H9 (cell line): ENCODE measurements around the gene SH2B2. TPM values are rescaled to one million over a fixed set of nuclear protein-coding genes. Genes with fewer than 3 reads are reported as not detected.

Source experiments
- DNase-seq: peaks from one replicate; pipeline ENCODE4 v3.0.0-alpha.2; 2017
- H2AFZ ChIP-seq: one replicate; pipeline ENCODE4 v1.6.1; 2013; ENCODE audit warnings: mild to moderate bottlenecking, low read length, control low read depth, moderate library complexity
- H2AK5ac ChIP-seq: 2 replicates; pipeline ENCODE4 v1.6.1; 2013; ENCODE audit warnings: low read length, control low read depth, mixed read lengths; ENCODE audit not compliant: insufficient read length
- H2BK120ac ChIP-seq: one replicate; pipeline ENCODE4 v1.6.1; 2013; ENCODE audit warnings: low read depth, mild to moderate bottlenecking, low read length, control low read depth, inconsistent platforms; ENCODE audit not compliant: poor library complexity, severe bottlenecking
- H2BK12ac ChIP-seq: 2 replicates; pipeline ENCODE4 v1.6.1; 2013; ENCODE audit warnings: low read length, control low read depth, mixed read lengths, low read depth; ENCODE audit not compliant: insufficient read length
- H2BK15ac ChIP-seq: 2 replicates; pipeline ENCODE4 v1.6.1; 2013; ENCODE audit warnings: low read depth, low read length, control low read depth
- H2BK20ac ChIP-seq: one replicate; pipeline ENCODE4 v1.6.1; 2013; ENCODE audit warnings: low read depth, mild to moderate bottlenecking, low read length, control low read depth, inconsistent platforms; ENCODE audit not compliant: poor library complexity, severe bottlenecking
- H2BK5ac ChIP-seq: 2 replicates; pipeline ENCODE4 v1.6.1; 2013; ENCODE audit warnings: low read length, control low read depth, mixed read lengths; ENCODE audit not compliant: insufficient read length
- H3K14ac ChIP-seq: 2 replicates; pipeline ENCODE4 v1.6.1; 2013; ENCODE audit warnings: low read length, control low read depth; ENCODE audit not compliant: insufficient read depth
- H3K18ac ChIP-seq: 2 replicates; pipeline ENCODE4 v1.6.1; 2013; ENCODE audit warnings: low read depth, mild to moderate bottlenecking, mixed read lengths, low read length, control low read depth; ENCODE audit not compliant: insufficient read length
- H3K23ac ChIP-seq: 2 replicates; pipeline ENCODE4 v1.6.1; 2013; ENCODE audit warnings: low read length, control low read depth, mixed read lengths, low read depth; ENCODE audit not compliant: insufficient read length
- H3K23me2 ChIP-seq: 2 replicates; pipeline ENCODE4 v1.6.1; 2013; ENCODE audit warnings: low read depth, mild to moderate bottlenecking, mixed read lengths, low read length, control low read depth; ENCODE audit not compliant: insufficient read length, poor library complexity, severe bottlenecking
- H3K27ac ChIP-seq: 2 replicates; pipeline ENCODE4 v1.5.1; 2013; ENCODE audit warnings: low read length, control low read depth, mixed read lengths, low read depth; ENCODE audit not compliant: insufficient read length
- H3K27me3 ChIP-seq: 2 replicates; pipeline ENCODE4 v1.6.1; 2013; ENCODE audit warnings: low read length, control low read depth, inconsistent platforms; ENCODE audit not compliant: insufficient read depth
- H3K4ac ChIP-seq: 2 replicates; pipeline ENCODE4 v1.6.1; 2013; ENCODE audit warnings: low read depth, mild to moderate bottlenecking, control low read depth, inconsistent platforms, low read length, moderate library complexity
- H3K4me1 ChIP-seq: 2 replicates; pipeline ENCODE4 v1.6.1; 2013; ENCODE audit warnings: low read length, control low read depth, inconsistent platforms; ENCODE audit not compliant: insufficient read depth
- H3K4me2 ChIP-seq: 2 replicates; pipeline ENCODE4 v1.6.1; 2013; ENCODE audit warnings: low read length, control low read depth, mixed read lengths; ENCODE audit not compliant: insufficient read length, insufficient read depth
- H3K56ac ChIP-seq: 2 replicates; pipeline ENCODE4 v1.6.1; 2013; ENCODE audit warnings: low read depth, mild to moderate bottlenecking, mixed read lengths, low read length, control low read depth; ENCODE audit not compliant: insufficient read length
- H3K79me1 ChIP-seq: 2 replicates; pipeline ENCODE4 v1.6.1; 2013; ENCODE audit warnings: low read depth, mild to moderate bottlenecking, moderate library complexity, low read length, control low read depth, inconsistent platforms; ENCODE audit not compliant: insufficient read depth, poor library complexity, severe bottlenecking
- H3K79me2 ChIP-seq: 2 replicates; pipeline ENCODE4 v1.6.1; 2013; ENCODE audit warnings: low read length, control low read depth, inconsistent platforms; ENCODE audit not compliant: insufficient read depth
- H3K9ac ChIP-seq: 2 replicates; pipeline ENCODE4 v1.6.1; 2013; ENCODE audit warnings: low read length, control low read depth, mixed read lengths; ENCODE audit not compliant: insufficient read length; ENCODE audit errors: extremely low read depth
- H3K9me3 ChIP-seq: one replicate; pipeline ENCODE4 v1.6.1; 2013; ENCODE audit warnings: low read depth, low read length, inconsistent platforms; ENCODE audit not compliant: control insufficient read depth
- H3T11ph ChIP-seq: one replicate; pipeline ENCODE4 v1.6.1; 2013; ENCODE audit warnings: mild to moderate bottlenecking, low read length, control low read depth, inconsistent platforms
- H4K20me1 ChIP-seq: one replicate; pipeline ENCODE4 v1.6.1; 2013; ENCODE audit not compliant: control insufficient read depth, insufficient read length, insufficient read depth
- H4K5ac ChIP-seq: 2 replicates; pipeline ENCODE4 v1.6.1; 2013; ENCODE audit warnings: low read depth, mild to moderate bottlenecking, mixed read lengths, low read length, control low read depth; ENCODE audit not compliant: insufficient read length
- H4K8ac ChIP-seq: replicated peaks from 2 replicates; pipeline ENCODE4 v1.6.1; 2013; ENCODE audit warnings: low read length, control low read depth, mixed read lengths, low read depth; ENCODE audit not compliant: insufficient read length
- H4K91ac ChIP-seq: 2 replicates; pipeline ENCODE4 v1.6.1; 2013; ENCODE audit warnings: low read depth, mild to moderate bottlenecking, moderate library complexity, mixed read lengths, low read length, control low read depth; ENCODE audit not compliant: insufficient read length
- H3K27ac Mint-ChIP-seq, 3 experiments: 2 replicates in 2 of 3; 3 replicates in 1 of 3; pipeline ENCODE4 v1.8.0; 2020 to 2021; ENCODE audit warnings: mixed read lengths in 3 of 3, mild to moderate bottlenecking in 1 of 3, moderate library complexity in 1 of 3
- H3K27me3 Mint-ChIP-seq: 2 replicates; pipeline ENCODE4 v1.8.0; 2021; ENCODE audit warnings: low read depth, mild to moderate bottlenecking, moderate library complexity, mixed read lengths
- H3K36me3 Mint-ChIP-seq, 3 experiments: 2 replicates in 2 of 3; 3 replicates in 1 of 3; pipeline ENCODE4 v1.8.0; 2020 to 2021; ENCODE audit warnings: low read depth in 3 of 3, mixed read lengths in 3 of 3; ENCODE audit not compliant: insufficient read depth in 1 of 3
- H3K4me1 Mint-ChIP-seq, 2 experiments: 2 replicates each; pipeline ENCODE4 v1.8.0; 2020; ENCODE audit warnings: mixed read lengths in 2 of 2
- H3K4me3 Mint-ChIP-seq, 2 experiments: 2 replicates in 1 of 2; 3 replicates in 1 of 2; pipeline ENCODE4 v1.8.0; 2020 to 2021; ENCODE audit warnings: mild to moderate bottlenecking in 2 of 2, mixed read lengths in 2 of 2, moderate library complexity in 1 of 2
- H3K9me3 Mint-ChIP-seq, 2 experiments: 2 replicates in 1 of 2; 3 replicates in 1 of 2; pipeline ENCODE4 v1.8.0; 2020; ENCODE audit warnings: mild to moderate bottlenecking in 2 of 2, mixed read lengths in 2 of 2, moderate library complexity in 1 of 2
- CTCF ChIP-seq: fragments of 200-600 bp; sonication (generic); conservative IDR thresholded peaks from 3 replicates; pipeline ENCODE4 v1.8.0; 2021; ENCODE audit warnings: antibody characterized with exemption, mild to moderate bottlenecking
- WGBS: extraction: QIAGEN DNeasy Blood & Tissue Kit; methylation state at CpG from one replicate; pipeline ENCODE4 v1.1.7; 2013; ENCODE audit warnings: missing lambda C conversion rate, low lambda C conversion rate, mixed read lengths; ENCODE audit not compliant: insufficient read length; ENCODE audit errors: extremely low coverage; 5-methylcytosine and 5-hydroxymethylcytosine counted together
- total RNA-seq: library from RNA; stranded (reverse); gene quantifications from 2 replicates; pipeline ENCODE4 v1.2.1, GENCODE V29; 2021

The SH2B2 gene
- total RNA-seq, 1 experiment from 2014 or later = 10.4 TPM

GRCh38 chr7:102277901-102278300, 8.8 kb upstream of the SH2B2 start:
- no peaks in the 10 kb centered on the region for H3K23me2 ChIP-seq
- no peaks in the 10 kb centered on the region for H3K9me3 Mint-ChIP-seq
- H4K8ac ChIP-seq = no peak overlapping the region
- no peaks in the 10 kb centered on the region for H3K79me1 ChIP-seq
- H3K9me3 ChIP-seq = no peaks in the 10 kb centered on the region
- no peak overlapping the region for H3K4ac ChIP-seq
- H2BK15ac ChIP-seq = no peak overlapping the region
- DNase-seq = no peak
- no peaks in the 10 kb centered on the region for H3K4me1 ChIP-seq
- no peaks in the 10 kb centered on the region for H3K79me2 ChIP-seq
- TF ChIP-seq CTCF = no peak
- no peak overlapping the region for H4K91ac ChIP-seq
- no peak overlapping the region for H3K56ac ChIP-seq
- H3K4me3 Mint-ChIP-seq = no peak overlapping the region
- H3K36me3 Mint-ChIP-seq = no peaks in the 10 kb centered on the region
- no peaks in the 10 kb centered on the region for H4K20me1 ChIP-seq
- H2BK12ac ChIP-seq = no peak overlapping the region
- peaks cover 2 to 9% of the 10 kb centered on the region in 2 experiments for H3K4me1 Mint-ChIP-seq
- no peaks in the 10 kb centered on the region for H3K27me3 ChIP-seq
- no peak overlapping the region for H2BK20ac ChIP-seq
- no peak overlapping the region for H3K14ac ChIP-seq
- H3K9ac ChIP-seq = no peak overlapping the region
- no peak overlapping the region for H2BK5ac ChIP-seq
- H2AFZ ChIP-seq = no peak overlapping the region
- no peak overlapping the region for H2BK120ac ChIP-seq
- no peak overlapping the region for H2AK5ac ChIP-seq
- H3K27ac ChIP-seq = no peak overlapping the region
- no peak overlapping the region for H3K23ac ChIP-seq
- no peak overlapping the region for H4K5ac ChIP-seq
- no peaks in the 10 kb centered on the region for H3K27me3 Mint-ChIP-seq
- H3K27ac Mint-ChIP-seq = no peak overlapping the region
- H3T11ph ChIP-seq = no peak overlapping the region
- H3K18ac ChIP-seq = no peak overlapping the region
- no CpG with 5 or more reads among the region's 10 CpGs for WGBS
- no peak overlapping the region for H3K4me2 ChIP-seq
